Cardiac muscle cell (in vitro differentiated cells and primary cell): Measurements from ENCODE around the gene SUPT7L. TPM values are rescaled to one million over a fixed set of nuclear protein-coding genes. Genes with fewer than 3 reads are reported as not detected.
"Not testable (repeated sequence)": the region's sequence is repeated elsewhere in the genome, so short reads cannot be mapped to it uniquely, and the experiment has no call there.

ENCODE experiments used
- DNase-seq, 2 donors: peaks; one replicate each; pipeline versions ENCODE4 v3.0.0 to v3.0.0-alpha.2; 2010 to 2017; ENCODE audit warnings: low read depth in 1 of 2, low spot score in 1 of 2
- H3K27ac ChIP-seq: fragments of 200-600 bp; sonication (generic); 2 replicates; pipeline ENCODE4 v1.5.1; 2016
- H3K27me3 ChIP-seq: fragments of 200-600 bp; sonication (generic); 2 replicates; pipeline ENCODE4 v1.6.0; 2016; ENCODE audit warnings: control low read depth
- H3K36me3 ChIP-seq: fragments of 200-600 bp; sonication (generic); 2 replicates; pipeline ENCODE4 v1.5.1; 2016; ENCODE audit warnings: control low read depth
- H3K4me1 ChIP-seq: fragments of 200-600 bp; sonication (generic); 2 replicates; pipeline ENCODE4 v1.8.1; 2017; ENCODE audit warnings: low read depth, mild to moderate bottlenecking, mixed run types
- H3K4me3 ChIP-seq: fragments of 200-600 bp; sonication (generic); 2 replicates; pipeline ENCODE4 v1.5.1; 2016; ENCODE audit warnings: mild to moderate bottlenecking
- H3K9me3 ChIP-seq: fragments of 200-600 bp; sonication (generic); 2 replicates; pipeline ENCODE4 v1.5.1; 2017; ENCODE audit warnings: low read depth, mild to moderate bottlenecking, control low read depth
- CTCF ChIP-seq: IDR thresholded peaks from 2 replicates; pipeline ENCODE4 v1.5.1; 2012; ENCODE audit warnings: low read depth, mild to moderate bottlenecking, low read length
- polyA plus RNA-seq: library from polyadenylated mRNA; unstranded; fragments of >200 nt; fragmentation: Nextera tagmentation; extraction: Ambion mirVana; gene quantifications from 2 replicates; pipeline ENCODE4 v1.2.1, GENCODE V29; 2016
- total RNA-seq: library from RNA; depleted of rRNA; stranded (reverse); fragments of >200 nt; gene quantifications from 2 replicates; pipeline ENCODE4 v1.2.3, GENCODE V29; 2016

SUPT7L gene
- total and polyA plus RNA-seq, 2 experiments from 2014 or later: 34.3 to 37.8 TPM

GRCh38 chr2:27697660-27698059 lies 34.2 kb upstream of the SUPT7L start:
- DNase-seq: no peak
- Histone ChIP-seq H3K9me3 (no peaks in the 10 kb centered on the region), H3K4me1 (peaks cover 16% of the 10 kb centered on the region), H3K27me3 (no peaks in the 10 kb centered on the region), H3K36me3 (peaks cover 17% of the 10 kb centered on the region), H3K4me3 (no peak overlapping the region), H3K27ac (no peak overlapping the region)
- no peak for TF ChIP-seq CTCF

GRCh38 chr2:27690052-27690451 lies 26.6 kb upstream of the SUPT7L start:
- Histone ChIP-seq H3K9me3 (no peaks in the 10 kb centered on the region), H3K27me3 (no peaks in the 10 kb centered on the region), H3K27ac (no peak overlapping the region), H3K4me3 (no peak overlapping the region), H3K4me1 (no peaks in the 10 kb centered on the region), H3K36me3 (peaks cover 43% of the 10 kb centered on the region)
- no peak for DNase-seq
- no peak for TF ChIP-seq CTCF

GRCh38 chr2:27689424-27689823 lies 26.0 kb upstream of the SUPT7L start:
- no peaks in the 10 kb centered on the region for H3K27me3 ChIP-seq
- TF ChIP-seq CTCF: no peak
- DNase-seq: no peak
- no peak overlapping the region for H3K27ac ChIP-seq
- no peaks in the 10 kb centered on the region for H3K4me1 ChIP-seq
- peaks cover 46% of the 10 kb centered on the region for H3K36me3 ChIP-seq
- H3K9me3 ChIP-seq: no peaks in the 10 kb centered on the region
- no peak overlapping the region for H3K4me3 ChIP-seq

- Histone ChIP-seq H3K4me1 (no peaks in the 10 kb centered on the region), H3K27me3 (no peaks in the 10 kb centered on the region), H3K4me3 (no peak overlapping the region), H3K27ac (no peak overlapping the region), H3K36me3 (peaks cover 42% of the 10 kb centered on the region), H3K9me3 (no peaks in the 10 kb centered on the region)
- no peak for DNase-seq
- TF ChIP-seq CTCF: no peak
Measured at GRCh38 chr2:27687232-27687631, 23.8 kb upstream of the SUPT7L start.

- no peak overlapping the region for H3K27ac ChIP-seq
- H3K4me3 ChIP-seq: no peak overlapping the region
- no peak for DNase-seq
- peaks cover 42% of the 10 kb centered on the region for H3K36me3 ChIP-seq
- no peaks in the 10 kb centered on the region for H3K27me3 ChIP-seq
- H3K4me1 ChIP-seq: peaks cover 8% of the 10 kb centered on the region
- no peak for TF ChIP-seq CTCF
- H3K9me3 ChIP-seq: no peaks in the 10 kb centered on the region
Measured at GRCh38 chr2:27685577-27685976, 22.2 kb upstream of the SUPT7L start.

GRCh38 chr2:27685006-27685405 lies 21.6 kb upstream of the SUPT7L start:
- H3K36me3 ChIP-seq: peaks cover 42% of the 10 kb centered on the region
- not testable (repeated sequence) for H3K27me3 ChIP-seq, H3K27ac ChIP-seq, H3K9me3 ChIP-seq, H3K4me3 ChIP-seq, H3K4me1 ChIP-seq, DNase-seq
